HG03135 (cell line): ENCODE results near the gene DNLZ.
"Not testable (repeated sequence)": the region's sequence is repeated elsewhere in the genome, so short reads cannot be mapped to it uniquely, and the experiment has no call there.

Source experiments
- ATAC-seq: cut with Tn5 transposase; IDR thresholded peaks from one replicate; pipeline ENCODE4 v1.9.1; 2021; ENCODE audit warnings: mild to moderate bottlenecking, moderate library complexity; ENCODE audit not compliant: unreplicated experiment

The DNLZ gene

DNA sequence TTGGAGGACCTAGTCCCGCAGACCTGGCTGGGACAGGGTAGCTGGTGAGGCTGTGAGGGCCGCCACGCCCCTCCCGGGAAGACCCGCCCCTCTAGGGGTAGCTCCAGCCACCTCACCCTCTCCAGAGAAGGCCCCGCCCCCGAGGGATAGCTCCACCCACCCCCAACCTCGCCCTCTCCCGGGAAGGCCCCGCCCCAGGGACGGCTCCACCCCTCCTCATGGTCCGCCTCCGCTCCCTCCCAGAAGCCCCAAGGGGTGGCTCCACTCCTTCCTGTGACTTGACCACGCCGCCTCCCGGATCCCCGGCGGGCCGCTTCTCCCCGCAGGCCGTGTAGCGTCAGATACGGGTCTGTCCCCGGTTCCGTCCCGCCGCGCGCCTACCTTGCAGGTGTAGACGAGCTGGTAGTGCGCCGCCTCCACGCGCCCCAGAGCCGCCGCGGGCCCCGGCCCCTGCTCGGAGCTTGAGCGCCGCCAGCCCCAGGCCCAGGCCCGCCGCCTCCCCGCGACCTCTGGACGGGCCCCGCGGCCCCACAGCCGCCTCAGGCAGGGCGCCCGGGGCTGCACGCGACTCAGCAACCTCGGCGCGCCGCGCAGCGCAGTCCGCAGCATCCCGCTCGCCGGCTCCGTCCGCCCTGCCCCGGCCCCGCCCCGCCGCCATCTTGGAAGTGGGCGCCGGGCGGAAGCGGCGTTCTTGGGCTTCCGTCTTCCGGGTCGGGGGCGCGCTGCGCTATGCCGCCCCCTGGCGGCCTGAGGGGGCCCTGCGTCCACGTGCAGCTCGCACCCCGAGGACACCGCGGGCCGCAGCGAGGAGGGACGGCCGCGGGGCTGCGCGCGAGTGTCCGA is at the start of gene DNLZ:
Gene DNLZ, minus strand, starts transcription at position 639 of the 843 bp plus-strand sequence. Its CDS starts 30 bp downstream, at position 609.
- ATAC-seq: peak; percentile 65

DNA sequence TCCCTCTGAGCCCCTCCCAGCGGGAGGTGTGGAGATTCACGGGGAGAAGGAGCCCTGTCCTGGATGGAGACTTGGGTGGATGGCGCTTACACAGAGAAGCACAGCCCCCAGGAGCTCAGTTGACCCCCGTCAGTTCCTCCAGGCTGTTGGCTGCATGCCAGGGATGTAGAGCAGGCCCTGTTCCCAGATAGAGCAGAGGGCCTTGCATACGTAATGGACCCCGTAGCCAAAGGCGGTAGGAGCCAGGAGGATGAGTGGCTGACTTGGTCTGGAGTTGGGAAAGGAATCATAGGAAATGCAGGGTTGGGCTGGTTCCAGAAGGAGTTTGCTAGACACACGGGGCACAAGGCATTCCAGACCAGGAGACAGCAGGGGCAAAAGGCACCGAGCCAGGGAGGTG is 49.4 kb upstream of the DNLZ start:
- no peak for ATAC-seq

DNA sequence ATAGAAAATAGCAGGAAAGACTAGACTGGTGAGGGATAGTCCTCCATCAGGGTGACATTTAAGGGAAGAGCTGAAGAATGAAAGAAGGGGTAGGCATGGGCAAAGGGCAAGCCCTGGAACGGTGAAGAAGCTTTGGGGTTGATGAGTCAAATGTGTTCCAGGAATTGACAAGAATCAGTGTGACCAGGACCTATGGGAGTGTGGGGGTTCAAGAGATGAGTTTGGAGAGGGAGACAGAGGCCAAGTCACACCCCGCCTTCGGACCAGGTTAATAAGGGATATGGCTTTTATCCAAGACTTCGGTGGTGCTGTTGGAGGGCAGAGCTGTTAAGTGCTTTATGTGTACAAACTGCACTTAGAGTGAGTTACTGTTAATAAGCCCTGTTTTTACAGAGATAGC is 47.8 kb upstream of the DNLZ start:
- ATAC-seq: no peak

DNA sequence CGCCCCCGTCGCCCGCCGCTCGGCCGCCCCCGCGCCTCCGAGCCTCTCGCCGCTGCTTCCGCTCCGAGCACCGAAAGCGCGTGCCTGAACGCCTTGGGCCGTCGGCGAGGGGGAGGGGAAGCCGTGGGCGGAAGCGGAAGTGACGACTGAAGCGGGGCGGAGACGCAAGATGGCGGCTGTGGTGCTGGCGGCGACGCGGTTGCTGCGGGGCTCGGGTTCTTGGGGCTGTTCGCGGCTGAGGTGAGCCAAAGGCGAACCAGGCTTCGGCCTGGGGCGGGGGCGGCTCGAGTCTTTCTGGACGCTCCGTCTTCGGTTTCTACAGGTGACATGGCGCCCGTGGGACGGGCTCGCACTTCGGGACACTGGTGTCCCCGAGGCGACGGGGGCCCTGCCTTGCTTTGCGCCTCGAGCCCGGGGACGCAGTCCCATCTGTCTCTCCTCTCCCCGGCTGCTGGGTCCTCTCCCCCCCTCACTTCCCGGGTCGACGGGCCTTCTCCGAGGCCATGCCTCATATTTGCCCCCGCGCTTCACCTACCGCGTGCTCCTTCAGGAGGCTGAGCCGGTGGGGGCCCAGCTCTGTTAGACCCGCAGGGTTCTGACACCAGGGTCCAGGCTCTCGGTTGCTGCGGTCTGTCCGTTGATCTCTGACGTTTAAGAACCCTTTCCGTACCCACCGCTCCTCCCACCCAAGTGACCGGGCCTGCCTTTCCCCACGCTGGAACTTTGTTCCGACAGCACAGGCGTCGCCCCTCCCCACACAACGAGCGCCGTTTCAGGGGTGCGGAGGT is 47.1 kb upstream of the DNLZ start, which contains the start of the genes ENTR1 and PMPCA:
Gene ENTR1, minus strand, starts transcription at position 115 of the 788 bp plus-strand sequence. CDS start 217 bp downstream, outside the sequence.
Gene PMPCA, plus strand, starts transcription at position 159 of the 788 bp plus-strand sequence. Its CDS starts 11 bp downstream, at position 170.
- peak; percentile 65 for ATAC-seq

DNA sequence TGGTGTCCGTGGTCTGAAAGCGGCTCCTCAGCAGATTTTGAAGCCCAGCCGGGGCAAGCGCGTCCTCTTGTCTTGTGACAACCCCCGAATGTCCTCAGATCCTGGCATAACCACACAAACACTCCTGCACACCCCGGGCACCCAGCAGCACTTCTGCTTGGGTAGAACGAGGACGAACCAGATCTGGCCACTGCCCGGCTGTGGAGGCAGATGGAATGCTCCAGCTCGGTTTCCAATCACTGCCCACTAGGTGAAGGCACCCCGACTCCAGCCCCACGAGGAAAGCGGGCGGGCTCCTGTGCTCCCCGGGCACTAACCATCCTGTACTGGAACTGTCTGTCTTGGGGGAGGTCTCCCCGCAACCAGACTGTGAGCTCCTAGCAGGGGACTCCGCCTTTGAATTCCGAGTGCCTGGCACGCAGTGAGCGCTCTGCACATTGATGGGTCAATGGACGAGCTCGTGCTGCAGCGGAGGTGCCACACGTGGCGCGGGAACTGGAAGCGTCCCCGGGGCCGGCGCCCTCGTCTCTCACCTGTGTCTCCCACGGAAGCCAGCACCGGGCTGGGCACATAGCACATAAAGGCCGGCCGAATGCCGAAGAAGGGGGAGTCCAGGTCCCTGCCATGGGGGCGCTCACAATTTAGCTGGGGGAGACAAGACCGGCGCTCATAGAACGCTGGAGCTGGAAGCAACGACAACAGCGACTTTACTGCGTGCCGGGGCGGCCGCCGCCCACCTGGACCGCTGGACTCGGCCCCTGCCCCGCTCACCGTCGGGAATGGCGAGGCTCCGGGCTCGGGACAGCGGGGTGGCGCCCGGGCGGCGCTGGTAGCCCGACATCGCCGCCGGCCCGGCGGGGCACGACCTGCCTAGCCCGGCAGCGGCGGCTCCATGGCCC is 46.3 kb upstream of the DNLZ start:
- ATAC-seq: peak; percentile 14

DNA sequence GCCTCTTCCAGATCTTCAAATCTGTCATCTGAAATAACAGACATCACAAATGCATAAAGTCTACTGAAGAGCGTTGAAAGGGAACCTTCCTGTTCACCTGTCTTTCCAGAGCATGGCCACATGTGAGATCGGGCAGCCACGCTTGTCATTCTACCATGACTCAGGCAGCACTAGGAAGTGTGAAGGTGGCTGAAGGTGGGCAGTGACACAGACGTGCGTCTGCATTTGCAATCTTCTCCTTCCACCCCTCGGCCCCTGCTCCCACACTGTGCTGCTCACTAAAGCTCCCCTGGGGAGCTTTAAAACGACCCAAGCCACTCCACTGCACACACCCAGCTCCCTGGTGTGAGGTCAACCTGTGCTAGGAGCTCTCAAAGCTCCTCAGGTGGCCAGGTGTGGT is 44.4 kb upstream of the DNLZ start:
- ATAC-seq: no peak

DNA sequence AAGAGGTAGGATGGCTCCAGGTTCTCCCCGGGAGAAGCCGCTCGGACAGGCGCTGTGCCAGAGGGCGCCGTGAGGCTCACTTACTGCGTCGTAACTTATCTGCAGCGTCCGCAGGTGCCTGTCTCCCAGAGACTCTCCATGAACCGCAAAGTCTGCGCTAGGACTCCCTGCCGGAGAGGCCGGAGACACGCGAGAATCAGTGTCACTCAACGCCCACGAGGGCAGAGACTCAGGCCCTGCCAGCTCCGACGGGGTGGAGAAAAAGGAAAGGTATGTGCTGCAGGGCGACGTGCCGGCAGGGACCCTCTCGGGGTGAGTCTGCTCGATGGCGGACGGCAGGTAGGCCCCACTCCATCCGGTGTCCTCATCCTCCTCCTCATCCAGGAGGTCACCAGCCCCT is 43.5 kb upstream of the DNLZ start:
- not testable (repeated sequence) for ATAC-seq

DNA sequence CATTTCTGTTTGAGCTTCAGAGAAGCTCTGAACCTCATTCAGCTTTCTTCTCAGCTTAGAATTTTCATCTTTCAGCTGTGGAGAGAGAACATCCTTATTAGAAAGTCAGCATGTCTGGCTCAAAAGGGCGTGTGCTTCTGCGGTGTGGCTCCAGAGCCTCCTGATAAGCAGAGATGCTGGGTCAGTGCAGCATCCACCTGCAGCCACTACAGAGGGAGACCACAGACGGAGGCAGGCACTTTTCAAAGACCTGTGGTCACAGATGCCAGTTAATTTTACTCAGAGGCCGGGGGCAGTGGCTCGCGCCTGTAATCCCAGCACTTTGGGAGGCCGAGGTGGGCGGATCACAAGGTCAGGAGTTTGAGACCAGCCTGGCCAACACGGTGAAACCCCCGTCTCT is 42.4 kb upstream of the DNLZ start:
- ATAC-seq: not testable (repeated sequence)

DNA sequence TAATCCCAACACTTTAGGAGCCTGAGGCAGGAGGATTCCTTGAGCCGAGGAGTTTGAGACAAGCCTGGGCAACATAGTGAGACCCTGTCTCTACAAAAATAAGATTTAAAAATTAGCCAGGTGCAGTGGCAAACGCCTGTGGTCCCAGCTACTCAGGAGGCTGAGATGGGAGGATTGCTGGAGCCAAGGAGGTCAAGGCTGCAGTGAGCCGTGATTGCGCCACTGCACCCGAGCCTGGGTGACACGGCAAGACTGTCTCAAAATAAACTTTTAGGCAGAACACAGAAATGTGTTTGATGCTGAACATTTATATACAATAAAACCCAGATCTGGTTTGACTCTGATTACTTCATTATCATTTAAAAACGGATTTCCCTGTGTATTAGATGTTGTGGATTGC is 41.9 kb upstream of the DNLZ start:
- ATAC-seq: no peak

DNA sequence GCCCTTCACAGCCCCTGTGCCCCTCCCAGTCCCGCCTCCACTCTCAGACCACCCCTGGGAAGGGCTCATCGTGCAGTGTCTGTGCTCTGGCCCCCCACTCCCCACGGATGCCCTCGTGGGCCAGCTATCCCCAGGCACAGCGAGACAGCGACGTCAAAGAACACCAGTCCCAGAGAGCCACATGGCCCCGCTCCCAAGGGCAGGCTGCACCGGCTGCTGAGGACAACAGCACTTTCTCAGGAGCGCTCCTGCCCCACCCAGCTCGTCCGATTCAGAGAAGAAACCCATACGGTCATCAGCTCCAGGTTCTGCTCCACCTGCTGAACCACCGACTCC is 41.2 kb upstream of the DNLZ start:
- no peak for ATAC-seq

DNA sequence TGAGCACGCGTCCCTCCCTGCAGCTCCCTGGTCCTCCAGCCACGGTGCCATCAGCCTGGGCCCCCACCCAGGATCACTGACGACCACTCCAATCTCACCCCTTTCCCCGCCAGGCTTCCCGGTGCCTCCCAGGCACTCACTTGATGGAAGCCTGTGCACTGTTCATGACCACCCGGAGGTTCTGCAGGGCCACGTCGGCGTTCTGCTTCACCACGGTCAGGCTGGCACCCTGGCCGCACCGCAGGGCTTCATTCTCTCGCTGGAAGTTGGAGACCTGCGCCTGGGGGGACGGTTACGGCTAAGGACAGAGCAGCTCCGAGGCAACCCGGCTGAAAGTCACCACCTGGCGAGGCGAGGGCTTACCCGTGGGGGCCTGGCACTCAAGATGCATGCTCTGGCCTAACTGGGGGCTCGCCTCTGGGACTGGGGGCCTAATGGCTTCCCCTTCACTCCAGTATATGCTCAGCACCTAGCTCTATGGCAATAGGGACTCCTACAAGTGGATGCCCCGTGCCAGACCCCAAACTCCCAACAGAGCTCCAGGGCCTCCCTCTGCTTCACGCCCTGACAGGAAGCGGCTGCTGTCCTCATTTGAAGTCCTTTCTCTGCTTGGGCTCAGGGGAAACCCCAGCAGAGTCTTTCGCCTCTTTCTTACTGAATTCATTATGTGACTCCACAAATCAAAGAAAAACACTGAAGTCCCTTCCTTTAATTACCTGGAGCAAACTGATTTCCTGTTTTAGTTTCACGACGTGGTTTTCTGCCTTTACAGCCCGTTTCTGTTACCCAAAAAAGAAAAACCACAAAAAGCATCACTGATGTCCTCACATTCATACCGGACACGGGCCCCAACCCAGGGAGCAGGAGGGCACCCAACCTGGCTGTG is 40.6 kb upstream of the DNLZ start:
- ATAC-seq: no peak

DNA sequence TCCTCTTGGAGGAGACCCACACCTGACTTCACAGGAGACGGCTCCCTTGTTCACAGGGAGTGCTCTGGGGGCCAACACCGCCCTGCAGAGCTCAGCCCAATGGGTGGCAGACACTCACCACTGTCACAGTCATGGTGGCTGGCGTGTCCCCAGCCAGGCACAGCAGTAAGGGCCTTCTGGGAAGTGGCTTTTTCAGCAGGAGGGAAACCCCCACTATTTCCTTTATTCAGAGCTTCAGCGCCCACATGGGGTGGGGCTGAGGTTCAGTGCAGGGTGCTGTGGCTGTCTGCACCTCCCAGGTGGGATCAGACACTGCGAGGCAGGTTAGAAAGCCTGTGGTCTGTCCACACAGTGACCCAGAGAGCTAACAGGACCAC is 40.0 kb upstream of the DNLZ start:
- ATAC-seq: no peak

DNA sequence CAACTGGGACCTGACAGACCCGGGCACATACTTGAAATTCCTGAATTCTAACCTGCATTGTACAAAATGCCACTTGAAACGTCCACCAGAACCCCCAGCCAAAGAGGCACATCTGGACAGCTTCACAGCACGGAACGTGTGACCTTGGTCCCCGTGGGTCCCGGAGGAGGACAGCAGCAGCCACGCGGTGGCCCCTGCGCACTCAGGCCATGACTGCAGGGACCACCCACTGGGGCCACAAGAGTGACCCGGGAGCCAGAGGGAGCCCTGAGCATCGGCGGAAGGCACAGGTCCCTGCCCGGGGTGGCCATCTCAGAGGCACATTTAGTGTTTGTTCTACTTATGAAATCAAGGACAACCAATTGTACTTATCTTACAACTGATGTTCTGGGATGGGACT is 38.5 kb upstream of the DNLZ start:
- no peak for ATAC-seq

DNA sequence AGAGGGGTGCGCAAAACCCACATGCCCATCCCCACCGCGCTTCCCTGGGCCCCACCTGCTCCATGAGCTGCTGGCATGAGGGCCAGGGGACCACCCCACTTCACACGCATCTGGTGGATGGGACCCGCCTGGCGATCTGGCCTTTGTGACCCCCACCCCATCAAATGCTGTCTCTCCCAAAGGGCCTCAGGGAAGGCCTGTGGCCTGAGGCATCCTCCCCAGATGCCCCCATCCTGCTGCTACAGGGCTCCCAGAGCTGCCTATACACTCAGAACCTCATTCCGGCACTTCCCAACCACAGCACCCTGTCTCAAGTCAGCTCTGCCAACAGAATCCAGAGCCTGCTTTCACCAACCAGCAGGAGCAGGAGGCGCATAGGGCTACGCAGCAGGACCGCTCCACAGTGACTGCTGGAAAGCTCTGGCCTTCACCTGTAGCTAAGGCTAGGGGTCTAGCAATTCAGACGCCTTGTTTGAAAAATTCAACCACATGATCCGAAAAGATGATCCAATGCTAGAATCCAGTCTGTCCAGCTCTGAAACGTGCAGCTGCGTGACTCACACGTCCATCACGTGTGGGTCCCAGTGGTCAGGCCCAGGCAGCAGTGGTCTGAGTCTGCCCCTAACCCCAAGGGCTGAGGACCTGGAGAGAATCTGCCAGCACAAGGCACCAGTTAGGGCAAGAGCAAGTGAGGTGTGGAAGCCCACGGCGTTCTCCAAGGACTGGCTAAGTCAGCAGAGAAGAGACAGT is 37.8 kb upstream of the DNLZ start:
- no peak for ATAC-seq

DNA sequence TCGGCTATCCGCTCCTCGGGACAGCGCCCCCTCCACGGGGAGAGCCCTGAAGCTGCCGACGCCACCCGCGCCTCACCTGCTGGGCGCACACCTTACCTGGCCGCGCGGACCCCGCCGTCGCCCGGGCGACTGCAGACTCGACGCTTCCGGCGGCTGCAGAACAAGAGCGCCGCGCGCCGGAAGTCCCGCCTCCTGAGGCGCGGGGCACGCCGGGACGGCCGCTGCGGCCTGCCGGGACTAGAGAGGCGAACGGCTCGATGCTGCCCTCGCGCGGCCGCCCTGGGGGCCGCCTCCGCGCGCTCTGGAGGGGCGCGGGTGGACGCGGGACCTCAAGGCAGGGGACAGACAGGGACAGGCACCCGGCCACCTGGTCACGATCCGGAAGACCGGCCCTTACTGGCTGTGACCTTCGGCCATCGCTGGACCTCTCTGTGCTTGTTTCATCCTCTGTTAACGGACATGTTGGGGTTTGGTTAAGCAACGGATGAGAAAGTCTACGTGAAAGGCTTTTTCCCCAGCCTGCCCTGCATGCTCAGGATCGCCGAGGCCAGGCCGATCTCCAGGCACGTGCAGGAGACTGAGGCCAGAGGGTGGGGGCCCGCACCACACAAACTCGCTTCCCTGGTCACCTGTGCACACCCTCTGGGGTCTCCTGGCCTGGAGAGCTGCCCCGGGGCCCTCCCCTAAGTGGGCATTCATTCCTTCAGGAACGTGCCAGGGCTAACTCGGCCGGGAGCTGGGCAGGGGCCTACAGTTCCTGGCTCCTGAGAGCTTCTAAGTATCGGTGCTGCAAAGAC is 36.7 kb upstream of the DNLZ start, which contains the start of gene SNAPC4:
Gene SNAPC4, minus strand, starts transcription at position 133 of the 797 bp plus-strand sequence. CDS start 1,742 bp downstream, outside the sequence.
- ATAC-seq: peak; percentile 62

DNA sequence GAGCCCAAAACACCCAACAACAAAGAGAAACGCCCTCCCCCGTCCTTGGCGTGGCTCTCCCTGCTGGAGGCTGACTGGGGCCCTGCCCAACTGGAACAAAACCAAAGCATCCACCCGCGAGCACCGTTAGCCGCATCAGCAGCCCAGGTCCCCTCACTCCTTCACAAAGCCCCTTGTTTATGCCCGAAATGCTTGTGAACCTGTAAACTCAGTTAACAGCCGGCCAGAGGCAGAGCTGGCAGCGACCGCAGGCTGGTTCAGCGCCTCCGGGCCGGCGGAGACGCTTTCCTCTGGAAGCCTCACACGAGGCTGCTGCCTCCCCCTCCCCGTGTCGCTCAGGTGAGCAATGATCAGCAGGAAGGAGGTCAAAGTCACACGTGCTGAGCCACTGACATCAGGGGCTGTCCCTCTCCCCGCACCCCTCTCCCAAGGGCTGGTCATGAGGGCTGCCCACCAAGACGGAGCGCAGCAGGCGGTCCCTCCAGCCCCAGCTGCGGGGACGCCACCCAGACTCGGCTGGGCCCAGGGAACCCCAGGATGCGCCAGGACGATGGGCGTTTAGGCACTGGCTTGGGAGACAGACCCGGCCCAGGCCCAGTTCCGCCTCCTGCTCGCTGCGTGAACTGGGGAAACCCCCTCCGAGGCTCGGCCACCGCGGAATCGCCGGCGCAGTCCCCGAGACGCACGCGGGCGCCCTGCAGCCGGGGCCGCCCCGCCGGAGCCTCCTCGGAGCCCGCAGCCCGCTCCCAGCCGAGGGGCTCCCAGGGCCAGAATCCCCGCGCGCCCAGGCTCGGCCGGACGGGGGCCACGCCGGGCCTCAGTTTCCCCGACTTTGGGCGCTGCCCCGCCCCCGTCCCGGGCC is 35.9 kb upstream of the DNLZ start:
- peak; percentile 26 for ATAC-seq

DNA sequence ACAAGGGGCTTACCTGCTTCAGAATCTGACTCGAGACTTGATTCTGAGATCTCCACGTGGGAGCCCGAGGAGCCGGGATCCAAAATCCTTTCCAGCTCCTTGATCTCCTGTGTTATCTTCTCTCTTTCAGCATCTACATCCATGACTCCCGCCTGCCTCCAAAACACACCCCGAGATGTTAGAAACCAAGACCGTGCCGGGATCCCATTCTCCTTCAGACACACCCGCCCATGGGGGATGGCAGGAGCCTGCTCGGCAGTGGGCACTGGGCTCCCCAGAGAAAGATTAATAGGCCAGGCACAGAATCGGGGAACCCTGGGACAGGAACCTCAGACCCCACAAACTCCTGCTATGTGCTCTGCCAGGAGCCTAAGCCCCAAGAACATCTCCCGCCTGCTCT is 34.7 kb upstream of the DNLZ start:
- ATAC-seq: no peak
